HPDE6-E6E7 (cell line): Measurements from ENCODE around the gene USP4.
"Not testable (repeated sequence)": the region's sequence is repeated elsewhere in the genome, so short reads cannot be mapped to it uniquely, and the experiment has no call there.

Source experiments
- DNase-seq: peaks from one replicate; pipeline ENCODE4 v3.0.0; 2011; ENCODE audit warnings: missing footprints; ENCODE audit errors: extremely low spot score

Gene USP4

GRCh38 chr3:49349348-49350114 is 9.7 kb upstream of the USP4 start:
- no peak for DNase-seq

- DNase-seq, result not testable (repeated sequence)
Measured at GRCh38 chr3:49348361-49348760, 8.5 kb upstream of the USP4 start.

- DNase-seq, result no peak
Measured at GRCh38 chr3:49346797-49347251, 7.0 kb upstream of the USP4 start.

GRCh38 chr3:49343163-49343562 is 3.3 kb upstream of the USP4 start:
- DNase-seq, result no peak

GRCh38 chr3:49341996-49342395 is 2.1 kb upstream of the USP4 start:
- no peak for DNase-seq

- DNase-seq, result no peak
Measured at GRCh38 chr3:49339581-49339940, 292 bp downstream of the USP4 start.

- no peak for DNase-seq
Measured at GRCh38 chr3:49333916-49334633, 5.8 kb downstream of the USP4 start.

- no peak for DNase-seq
Measured at GRCh38 chr3:49333091-49333490, 6.8 kb downstream of the USP4 start.

- DNase-seq, result no peak
Measured at GRCh38 chr3:49329186-49329585, 10.7 kb downstream of the USP4 start.

GRCh38 chr3:49328350-49328749 is 11.5 kb downstream of the USP4 start:
- DNase-seq, result not testable (repeated sequence)

GRCh38 chr3:49327485-49327884 is 12.4 kb downstream of the USP4 start:
- DNase-seq, result no peak

- DNase-seq, result no peak
Measured at GRCh38 chr3:49324768-49325167, 15.1 kb downstream of the USP4 start.

GRCh38 chr3:49316696-49317457 is 23.0 kb downstream of the USP4 start:
- no peak for DNase-seq

- no peak for DNase-seq
Measured at GRCh38 chr3:49313896-49314688, 25.8 kb downstream of the USP4 start.

GRCh38 chr3:49311283-49311682 is 28.6 kb downstream of the USP4 start:
- no peak for DNase-seq

GRCh38 chr3:49310677-49311076 is 29.2 kb downstream of the USP4 start:
- DNase-seq, result no peak

GRCh38 chr3:49305608-49306007 is 34.2 kb downstream of the USP4 start:
- no peak for DNase-seq

- DNase-seq, result no peak
Measured at GRCh38 chr3:49302613-49303012, 37.2 kb downstream of the USP4 start.

GRCh38 chr3:49300595-49300994 is 39.3 kb downstream of the USP4 start:
- DNase-seq, result no peak

- DNase-seq, result no peak
Measured at GRCh38 chr3:49298511-49298910, 41.3 kb downstream of the USP4 start.

- DNase-seq, result peak; percentile 4
Measured at GRCh38 chr3:49296781-49297411, 43.0 kb downstream of the USP4 start.
